Tongue (tissue), 3 donors: ENCODE results near the gene FGD4. TPM values are rescaled to one million over a fixed set of nuclear protein-coding genes. Genes with fewer than 3 reads are reported as not detected.

Source experiments
- DNase-seq: peaks from one replicate; pipeline ENCODE4 v3.0.0-alpha.2; 2015
- small RNA-seq: library from RNA; depleted of rRNA; stranded (forward); fragments of <200 nt; gene quantifications from one replicate; pipeline ENCODE3, GENCODE V24; 2014; ENCODE audit warnings: low replicate concordance
- total RNA-seq: library from RNA; depleted of rRNA; stranded (reverse); fragments of >200 nt; gene quantifications from one replicate; pipeline ENCODE4 v1.2.3, GENCODE V29; 2014

The FGD4 gene
- total RNA-seq, 1 donor from 2014 or later, result 54.9 TPM

GRCh38 chr12:32686340-32686739, 287.0 kb downstream of the FGD4 start:
- DNase-seq, result no peak

GRCh38 chr12:32688786-32689185, 289.4 kb downstream of the FGD4 start:
- DNase-seq, result no peak

GRCh38 chr12:32690927-32691326, 291.6 kb downstream of the FGD4 start:
- DNase-seq, result no peak

- no peak for DNase-seq
Observed at GRCh38 chr12:32692358-32692757, 293.0 kb downstream of the FGD4 start.

- no peak for DNase-seq
Observed at GRCh38 chr12:32693036-32693435, 293.7 kb downstream of the FGD4 start.

Small RNA genes lying within 50 kb of the gene (small RNA-seq; reads per million reads assigned to genes)
- not detected for gene RF00019
- gene RNU6-494P, result not detected
